Thoracic aorta (tissue), 2 donors: ENCODE data around the gene INAVA. TPM values are rescaled to one million over a fixed set of nuclear protein-coding genes. Genes with fewer than 3 reads are reported as not detected.
"Not testable (repeated sequence)": the region's sequence is repeated elsewhere in the genome, so short reads cannot be mapped to it uniquely, and the experiment has no call there.

ENCODE experiments used
- ATAC-seq: fragments of 150-250 bp; one replicate; pipeline ENCODE4 v1.8.0; 2017; ENCODE audit warnings: low read depth; ENCODE audit not compliant: insufficient number of reproducible peaks, low FRiP score
- DNase-seq: peaks from one replicate; pipeline ENCODE4 v3.0.0-alpha.2; 2020; ENCODE audit warnings: low spot score
- H3K27ac ChIP-seq, 2 donors: fragments of 200-600 bp; sonication (generic); 1 replicate in 1 of 2; 2 replicates in 1 of 2; pipeline ENCODE4 v1.5.1; 2016; ENCODE audit warnings: mild to moderate bottlenecking in 2 of 2, moderate library complexity in 2 of 2
- H3K27me3 ChIP-seq: fragments of 200-600 bp; sonication (generic); replicated peaks from 2 replicates; pipeline ENCODE4 v1.6.0; 2016; ENCODE audit warnings: mild to moderate bottlenecking; ENCODE audit not compliant: insufficient read depth
- H3K36me3 ChIP-seq: fragments of 200-600 bp; sonication (generic); one replicate; pipeline ENCODE4 v1.5.1; 2016
- H3K4me1 ChIP-seq, 2 donors: fragments of 200-600 bp; sonication (generic); 1 replicate in 1 of 2; 2 replicates in 1 of 2; pipeline versions ENCODE4 v1.5.1 to v1.6.0; 2016; ENCODE audit warnings: low read depth in 2 of 2, mild to moderate bottlenecking in 1 of 2; ENCODE audit not compliant: control insufficient read depth in 1 of 2
- H3K4me3 ChIP-seq: fragments of 200-600 bp; sonication (generic); 2 replicates; pipeline ENCODE4 v1.5.1; 2016; ENCODE audit warnings: mild to moderate bottlenecking
- H3K9me3 ChIP-seq: fragments of 200-600 bp; sonication (generic); 2 replicates; pipeline ENCODE4 v1.5.1; 2016
- total RNA-seq, 2 donors: library from RNA; depleted of rRNA; stranded (reverse); fragments of >200 nt; gene quantifications; one replicate each; pipeline versions ENCODE4 v1.1.0 to v1.2.3, GENCODE V29; 2016
- TF ChIP-seq, protein P1 (sequence below): fragments of 200-600 bp; sonication (generic); IDR thresholded peaks from one replicate; pipeline ENCODE4 v1.5.1; 2019; ENCODE audit warnings: antibody characterized with exemption

Gene INAVA
- total RNA-seq, 2 donors from 2014 or later: 1.8 to 3.5 TPM

DNA sequence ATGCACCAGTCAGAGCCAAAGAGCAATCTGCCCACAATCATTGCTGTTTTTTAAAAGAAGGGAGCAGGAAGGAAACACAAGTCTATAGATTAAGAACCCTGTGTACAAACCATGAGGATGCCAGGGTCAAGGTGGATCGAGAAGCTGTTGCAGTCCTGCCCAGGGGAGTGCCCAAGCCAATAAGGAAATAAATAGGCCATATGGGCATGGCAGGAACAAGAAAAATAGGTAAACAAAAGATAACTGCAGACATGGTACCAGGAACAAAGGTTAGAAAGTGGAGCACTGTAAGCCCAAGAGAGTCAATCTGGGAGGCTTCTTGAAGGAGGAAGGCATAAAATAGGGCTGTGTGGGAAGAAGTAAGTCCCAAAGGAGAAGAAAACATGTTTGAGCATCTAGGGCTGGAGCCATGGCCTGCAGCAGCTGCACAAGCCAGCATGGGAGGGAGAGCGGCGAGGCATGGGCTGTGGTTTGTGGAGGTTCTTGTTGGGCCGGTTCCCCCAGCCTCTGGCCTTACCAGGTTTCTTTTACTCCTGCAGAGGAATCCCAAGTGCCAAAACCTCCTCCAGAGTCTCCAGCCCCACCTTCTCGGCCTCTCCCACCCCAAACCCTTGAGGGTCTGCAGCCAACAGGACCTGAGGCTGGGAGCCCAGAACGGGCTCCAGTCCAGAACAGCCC, 13.6 kb downstream of the INAVA start:
- Histone ChIP-seq H3K9me3 (no peaks in the 10 kb centered on the region), H3K4me1 (no peaks in the 10 kb centered on the region), H3K4me3 (no peak overlapping the region), H3K27me3 (no peaks in the 10 kb centered on the region), H3K27ac (no peak overlapping the region), H3K36me3 (no peaks in the 10 kb centered on the region)
- TF ChIP-seq, protein P1, sequence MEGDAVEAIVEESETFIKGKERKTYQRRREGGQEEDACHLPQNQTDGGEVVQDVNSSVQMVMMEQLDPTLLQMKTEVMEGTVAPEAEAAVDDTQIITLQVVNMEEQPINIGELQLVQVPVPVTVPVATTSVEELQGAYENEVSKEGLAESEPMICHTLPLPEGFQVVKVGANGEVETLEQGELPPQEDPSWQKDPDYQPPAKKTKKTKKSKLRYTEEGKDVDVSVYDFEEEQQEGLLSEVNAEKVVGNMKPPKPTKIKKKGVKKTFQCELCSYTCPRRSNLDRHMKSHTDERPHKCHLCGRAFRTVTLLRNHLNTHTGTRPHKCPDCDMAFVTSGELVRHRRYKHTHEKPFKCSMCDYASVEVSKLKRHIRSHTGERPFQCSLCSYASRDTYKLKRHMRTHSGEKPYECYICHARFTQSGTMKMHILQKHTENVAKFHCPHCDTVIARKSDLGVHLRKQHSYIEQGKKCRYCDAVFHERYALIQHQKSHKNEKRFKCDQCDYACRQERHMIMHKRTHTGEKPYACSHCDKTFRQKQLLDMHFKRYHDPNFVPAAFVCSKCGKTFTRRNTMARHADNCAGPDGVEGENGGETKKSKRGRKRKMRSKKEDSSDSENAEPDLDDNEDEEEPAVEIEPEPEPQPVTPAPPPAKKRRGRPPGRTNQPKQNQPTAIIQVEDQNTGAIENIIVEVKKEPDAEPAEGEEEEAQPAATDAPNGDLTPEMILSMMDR: no peak
- ATAC-seq (no peak), DNase-seq (no peak)

- DNase-seq (no peak), ATAC-seq (no peak)
- H3K9me3 ChIP-seq: no peaks in the 10 kb centered on the region
- TF ChIP-seq, protein P1: no peak
- H3K36me3 ChIP-seq: no peaks in the 10 kb centered on the region
- H3K27ac ChIP-seq: no peak overlapping the region
- no peak overlapping the region for H3K4me3 ChIP-seq
- H3K4me1 ChIP-seq: no peaks in the 10 kb centered on the region
- no peaks in the 10 kb centered on the region for H3K27me3 ChIP-seq
Observed at GRCh38 chr1:200909071-200909470, 14.4 kb downstream of the INAVA start.

- DNase-seq: no peak
- TF ChIP-seq, protein P1: no peak
- Histone ChIP-seq H3K4me1 (no peaks in the 10 kb centered on the region), H3K27me3 (no peaks in the 10 kb centered on the region), H3K9me3 (no peaks in the 10 kb centered on the region), H3K27ac (no peak overlapping the region), H3K36me3 (no peaks in the 10 kb centered on the region), H3K4me3 (no peak overlapping the region)
- ATAC-seq: no peak
Observed at GRCh38 chr1:200909757-200910239, 15.1 kb downstream of the INAVA start.

- ATAC-seq (no peak), DNase-seq (no peak)
- no peaks in the 10 kb centered on the region for H3K9me3 ChIP-seq
- no peaks in the 10 kb centered on the region for H3K27me3 ChIP-seq
- no peaks in the 10 kb centered on the region for H3K4me1 ChIP-seq
- H3K27ac ChIP-seq: no peak overlapping the region
- TF ChIP-seq, protein P1: no peak
- H3K4me3 ChIP-seq: no peak overlapping the region
- no peaks in the 10 kb centered on the region for H3K36me3 ChIP-seq
Observed at GRCh38 chr1:200911361-200911760, 16.7 kb downstream of the INAVA start.

GRCh38 chr1:200911936-200912335, 17.2 kb downstream of the INAVA start:
- not testable (repeated sequence) for ATAC-seq, H3K4me1 ChIP-seq, DNase-seq, H3K36me3 ChIP-seq, H3K27ac ChIP-seq, H3K27me3 ChIP-seq, H3K9me3 ChIP-seq, H3K4me3 ChIP-seq
